HG02970 (cell line): ENCODE measurements around the gene CCL7.
"Not testable (repeated sequence)": the region's sequence is repeated elsewhere in the genome, so short reads cannot be mapped to it uniquely, and the experiment has no call there.

Experiments used
- ATAC-seq: cut with Tn5 transposase; IDR thresholded peaks from one replicate; pipeline ENCODE4 v1.9.1; 2021; ENCODE audit warnings: mild to moderate bottlenecking, moderate library complexity, moderate number of reproducible peaks; ENCODE audit not compliant: unreplicated experiment, low FRiP score

CCL7 gene

DNA sequence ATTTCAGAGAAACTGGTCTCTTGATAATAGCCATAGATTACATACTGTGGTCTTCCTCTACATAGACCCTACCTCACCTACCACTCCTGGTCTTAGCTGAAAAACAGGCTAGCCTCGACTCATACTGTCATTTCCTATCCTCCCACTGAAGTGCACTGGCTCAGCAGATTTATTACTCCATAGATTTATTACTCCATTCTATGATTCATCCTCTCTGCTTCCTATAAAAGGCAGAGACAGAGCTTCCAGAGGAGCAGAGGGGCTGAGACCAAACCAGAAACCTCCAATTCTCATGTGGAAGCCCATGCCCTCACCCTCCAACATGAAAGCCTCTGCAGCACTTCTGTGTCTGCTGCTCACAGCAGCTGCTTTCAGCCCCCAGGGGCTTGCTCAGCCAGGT is at the start of gene CCL7:
TSS of gene CCL7 (plus strand) at position 253 of the 400 bp plus-strand sequence. CDS start at position 323, 70 bp downstream.
- no peak for ATAC-seq

DNA sequence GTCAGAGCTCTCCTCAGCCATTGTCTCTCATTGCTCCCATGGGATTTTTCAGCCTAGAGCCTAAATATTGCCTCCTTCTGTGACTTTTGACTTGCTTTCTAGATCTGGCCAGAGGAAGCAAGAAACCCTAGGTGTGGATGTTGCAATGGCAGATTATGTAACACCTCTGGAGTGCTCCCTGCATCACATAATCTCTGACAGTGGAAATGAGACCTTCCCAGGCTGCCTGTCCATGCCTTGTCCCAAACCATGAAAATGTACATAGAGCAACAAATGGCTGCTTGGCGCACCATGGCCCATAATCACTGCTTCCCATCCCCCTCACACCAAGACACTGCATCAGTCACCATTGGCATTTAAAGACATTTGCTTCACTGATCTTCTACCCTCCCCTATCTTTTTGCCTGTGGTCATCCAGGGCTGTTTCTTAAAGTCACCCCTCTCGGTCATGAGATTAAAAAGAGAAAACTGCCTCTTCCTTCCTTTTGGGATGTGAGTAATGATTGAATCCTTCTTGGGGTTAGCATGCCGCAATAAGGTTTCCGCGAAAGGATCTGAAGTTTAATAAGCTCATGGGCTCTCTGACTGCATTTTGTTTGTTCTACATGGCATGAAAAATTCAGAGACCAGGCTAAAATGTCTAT is 49.1 kb upstream of the CCL7 start:
- ATAC-seq, result no peak

DNA sequence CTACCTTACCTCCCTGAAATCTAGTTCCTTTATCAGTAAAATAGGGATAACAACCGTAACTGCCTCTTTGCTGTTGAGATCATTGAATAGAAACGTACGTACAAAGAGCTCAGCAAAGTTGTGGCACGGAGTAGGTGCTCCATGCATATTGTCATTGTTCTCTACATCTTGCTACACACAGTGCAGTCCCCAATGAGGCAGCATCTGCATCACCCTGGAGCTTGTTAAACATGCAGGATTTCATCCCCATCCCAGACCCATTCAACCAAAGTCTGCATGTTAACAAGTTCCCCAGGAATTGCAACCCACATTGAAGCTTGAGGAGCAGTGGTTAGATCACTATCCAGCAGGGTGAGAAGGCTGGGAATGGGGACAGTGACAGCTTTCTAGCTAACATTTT is 48.6 kb upstream of the CCL7 start:
- ATAC-seq, result no peak

GRCh38 chr17:34222722-34223497 is 47.1 kb upstream of the CCL7 start:
- ATAC-seq, result no peak

GRCh38 chr17:34225046-34225445 is 45.0 kb upstream of the CCL7 start:
- ATAC-seq, result no peak

DNA sequence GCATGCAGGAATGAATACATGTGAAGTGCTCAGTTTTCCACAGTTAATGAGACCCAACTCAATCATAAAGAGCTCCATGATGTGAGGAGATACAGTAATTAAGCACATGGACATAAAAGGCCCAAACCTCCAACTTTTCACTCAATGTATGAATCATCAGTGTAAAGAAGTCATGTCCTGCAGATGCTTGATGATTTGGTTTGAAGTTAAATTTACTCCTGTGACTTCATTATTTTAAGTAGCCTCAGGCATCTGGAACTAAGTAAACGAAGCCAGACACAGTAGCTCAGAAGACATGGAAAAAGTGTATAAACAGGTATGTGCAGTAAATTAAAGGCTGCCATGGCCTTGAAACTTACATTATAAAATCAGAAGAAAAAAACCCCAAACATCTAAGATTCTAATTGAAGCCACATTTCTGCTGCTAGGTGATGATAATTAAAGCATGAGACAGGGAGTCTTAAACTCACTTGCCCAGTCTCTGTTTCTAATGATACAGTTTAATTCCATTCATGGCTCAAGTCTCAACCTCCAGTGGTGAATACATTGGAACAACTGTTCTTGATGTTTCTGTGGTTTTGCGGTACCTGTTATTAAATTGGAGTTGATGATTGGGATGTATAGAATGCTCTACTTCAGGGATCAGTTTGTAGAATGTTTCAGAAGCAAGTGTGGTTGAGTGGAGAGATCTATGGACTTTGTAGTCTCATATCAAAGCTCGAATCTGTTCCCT is 43.8 kb upstream of the CCL7 start:
- ATAC-seq, result no peak

GRCh38 chr17:34226744-34227034 is 43.3 kb upstream of the CCL7 start:
- no peak for ATAC-seq

DNA sequence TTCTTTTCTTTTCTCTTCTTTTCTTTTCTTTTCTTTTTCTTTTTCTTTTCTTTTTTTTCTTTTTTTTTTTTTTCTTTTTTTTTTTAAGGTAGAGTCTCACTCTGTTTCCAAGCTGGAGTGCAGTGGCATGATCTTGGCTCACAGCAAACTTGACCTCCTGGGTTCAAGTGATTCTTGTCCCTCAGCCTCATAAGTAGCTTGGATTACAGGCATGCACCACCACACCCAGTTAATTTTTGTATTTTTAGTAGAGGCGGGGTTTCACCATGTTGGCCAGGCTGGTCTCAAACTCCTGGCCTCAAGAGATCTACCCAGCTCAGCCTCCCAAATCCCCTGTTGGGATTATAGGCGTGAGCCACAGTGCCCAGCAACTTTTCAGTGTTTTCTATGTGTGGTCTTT is 42.7 kb upstream of the CCL7 start:
- not testable (repeated sequence) for ATAC-seq

DNA sequence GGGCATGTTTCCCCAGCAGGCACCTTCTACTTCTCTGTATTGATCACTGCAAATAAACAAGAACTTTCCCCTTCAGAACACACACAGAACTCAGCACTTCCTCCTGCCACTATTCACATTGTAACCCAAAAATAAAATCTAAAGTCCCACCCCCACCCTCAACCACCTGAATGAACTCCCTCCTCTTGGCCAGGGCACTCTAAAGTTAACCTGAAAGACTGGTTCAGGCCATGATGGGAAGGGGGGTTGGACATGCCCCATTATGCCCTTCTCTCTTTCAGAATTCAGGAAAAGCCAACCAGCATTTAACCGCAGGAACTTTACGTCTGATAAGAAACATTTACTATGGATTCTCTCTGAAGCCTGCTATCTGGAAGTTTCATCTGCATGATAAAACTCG is 42.3 kb upstream of the CCL7 start:
- no peak for ATAC-seq

- no peak for ATAC-seq
These were observed 41.2 kb upstream of the CCL7 start for GRCh38 chr17:34228781-34229180.

GRCh38 chr17:34230342-34230741 is 39.7 kb upstream of the CCL7 start:
- no peak for ATAC-seq

DNA sequence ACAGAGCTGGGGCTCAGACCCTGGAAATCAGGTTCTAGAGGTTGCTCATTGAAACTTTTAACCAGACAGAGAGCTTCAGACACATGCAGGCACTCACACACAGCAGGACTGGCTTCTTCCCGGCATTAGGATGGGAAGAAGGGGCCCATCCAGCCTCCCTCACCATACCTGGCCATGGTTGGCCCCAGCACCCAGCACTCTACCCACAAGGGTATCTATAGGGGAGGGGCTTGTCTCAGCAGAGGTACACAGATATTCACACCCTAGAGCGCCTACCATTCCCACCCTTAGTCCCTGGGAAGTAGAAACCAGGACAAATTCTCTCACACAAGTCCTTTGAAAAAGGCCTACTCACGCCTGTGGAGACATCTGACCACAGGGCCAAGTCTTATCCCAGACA is 35.4 kb upstream of the CCL7 start:
- ATAC-seq, result no peak

- ATAC-seq, result no peak
These were observed 34.5 kb upstream of the CCL7 start for GRCh38 chr17:34235389-34236028.

GRCh38 chr17:34236281-34236892 is 33.6 kb upstream of the CCL7 start:
- ATAC-seq, result no peak

DNA sequence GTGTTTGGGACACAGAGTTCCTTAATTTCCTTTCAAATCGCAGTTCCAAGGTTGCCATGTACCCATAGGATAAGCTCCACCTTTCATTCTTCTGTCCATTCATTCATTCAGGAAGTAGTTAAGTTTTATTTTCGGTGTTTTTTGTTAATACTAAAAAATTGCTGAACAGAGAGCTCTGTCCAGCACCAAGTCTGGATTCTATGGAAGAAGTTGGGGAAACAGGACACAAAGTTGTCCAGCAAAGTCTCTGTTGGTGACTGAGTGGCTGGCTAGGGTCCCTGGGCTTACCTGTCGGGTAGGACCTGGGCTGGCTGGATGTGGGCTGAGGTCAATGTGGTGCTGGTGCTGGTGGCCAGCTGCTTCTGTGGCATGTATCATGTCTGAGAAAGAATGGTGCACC is 32.6 kb upstream of the CCL7 start:
- no peak for ATAC-seq

DNA sequence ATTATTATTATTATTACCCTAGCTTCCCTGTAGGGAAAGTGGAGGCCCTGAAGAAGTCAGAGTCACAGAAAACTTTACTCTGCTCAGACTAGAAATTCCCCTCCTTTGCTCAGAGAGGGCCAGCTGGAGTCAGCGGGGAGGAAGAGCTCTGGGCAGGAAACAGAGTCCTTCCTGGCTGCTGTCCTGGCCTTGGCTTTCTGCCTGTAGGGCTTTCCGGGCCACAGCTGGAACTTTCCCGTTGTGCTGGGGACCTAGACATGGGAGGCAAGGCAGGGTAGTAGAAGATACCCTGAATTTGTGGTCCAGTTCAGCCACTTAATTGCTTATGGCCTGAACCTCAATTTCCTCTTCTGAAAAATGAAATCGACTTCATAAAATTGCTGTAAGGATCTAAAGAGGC is 29.0 kb upstream of the CCL7 start:
- no peak for ATAC-seq

DNA sequence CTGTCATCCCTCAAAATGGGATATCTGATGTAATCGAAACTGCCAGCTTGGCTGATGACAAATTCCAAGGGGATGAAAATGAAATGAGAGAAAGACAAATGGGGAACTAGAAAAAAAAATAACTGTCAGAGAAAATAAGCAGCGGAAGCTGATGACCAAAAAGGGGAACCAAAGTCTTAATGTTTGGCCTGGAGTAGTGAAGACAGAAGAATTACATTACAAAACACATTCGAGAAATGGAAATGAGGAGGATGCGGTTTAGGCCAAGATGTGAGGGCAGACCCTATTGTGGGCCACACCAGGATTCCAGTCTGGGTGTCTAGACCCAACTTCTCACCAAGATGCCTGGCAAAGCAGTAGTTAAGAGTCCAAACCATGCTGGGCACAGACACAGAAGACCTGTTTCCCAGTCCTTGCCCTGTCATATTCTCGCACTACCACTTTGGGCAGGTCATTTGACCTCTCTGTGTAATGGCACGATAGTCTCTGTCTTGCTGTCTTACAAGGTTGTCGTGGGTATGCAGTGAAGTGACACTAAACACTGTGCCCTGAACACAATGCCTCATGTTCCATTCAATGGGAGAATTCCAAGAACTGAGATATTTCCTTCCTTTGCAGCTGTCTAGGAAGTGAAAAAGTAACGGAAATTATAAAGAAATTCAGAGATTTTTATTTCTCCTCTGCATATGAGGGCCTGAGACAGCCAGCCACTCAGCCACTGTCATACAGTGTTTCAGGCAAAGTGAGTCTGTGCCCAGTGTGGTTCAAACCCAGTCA is 27.2 kb upstream of the CCL7 start:
- no peak for ATAC-seq

DNA sequence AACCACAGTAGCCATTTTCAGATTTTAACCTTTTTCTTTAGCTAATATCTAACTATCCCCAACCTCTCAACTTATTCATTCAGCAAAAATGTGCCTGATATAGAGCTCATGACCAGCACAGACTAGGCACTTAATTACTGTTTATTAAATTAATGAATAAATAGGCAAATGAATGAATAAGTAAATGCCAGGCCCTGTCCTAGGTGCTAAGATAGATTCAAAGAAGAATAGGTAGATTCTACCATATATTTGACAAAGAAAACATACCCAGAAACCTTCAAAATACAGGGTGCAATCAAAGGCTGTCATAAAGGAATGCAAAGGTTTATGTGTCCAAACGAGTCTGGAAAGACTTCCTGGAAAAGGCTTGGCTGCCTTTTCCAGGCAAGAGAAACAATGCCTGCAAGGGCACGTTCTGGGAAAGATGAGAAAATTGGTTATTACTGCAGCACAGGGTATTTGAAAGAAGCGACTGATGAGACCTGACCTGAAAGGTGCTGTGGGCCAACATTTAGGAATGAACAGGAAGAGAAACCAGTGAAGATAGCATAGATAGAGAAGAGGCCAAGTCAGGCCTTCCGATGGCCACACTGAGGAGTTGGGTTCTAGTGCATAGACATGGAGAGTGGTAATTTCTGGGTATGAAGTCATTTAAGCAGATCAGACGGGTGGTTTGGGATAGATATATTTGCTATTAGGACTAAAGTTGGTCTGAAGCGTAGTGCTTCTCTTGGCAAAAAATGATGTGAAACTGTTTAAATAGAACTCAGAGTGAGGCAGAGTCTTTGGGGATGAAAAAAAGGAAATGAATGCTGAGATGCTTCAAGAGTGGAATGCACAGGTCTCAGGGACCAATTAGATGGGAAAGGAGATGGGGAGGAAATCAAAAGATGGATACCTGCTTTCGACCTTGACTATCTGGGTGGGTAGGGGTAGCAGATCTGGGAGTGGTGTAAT is 26.4 kb upstream of the CCL7 start:
- no peak for ATAC-seq

GRCh38 chr17:34245351-34245905 is 24.6 kb upstream of the CCL7 start:
- ATAC-seq, result no peak
